Liver (tissue), 9 donors: Measurements from ENCODE around the gene TEX14. TPM values are rescaled to one million over a fixed set of nuclear protein-coding genes. Genes with fewer than 3 reads are reported as not detected.

Experiments
- DNase-seq: peaks from one replicate; pipeline ENCODE4 v3.0.0-alpha.2; 2017; ENCODE audit warnings: low spot score
- H3K27ac ChIP-seq, 2 donors: one replicate each; pipeline ENCODE4 v1.7.0; 2013; ENCODE audit warnings: inconsistent platforms in 2 of 2, low read length in 2 of 2, control low read depth in 1 of 2, low read depth in 1 of 2, mild to moderate bottlenecking in 1 of 2
- H3K27me3 ChIP-seq, 4 donors: one replicate each; pipeline versions ENCODE4 v1.6.1 to v1.7.0; 2013; ENCODE audit warnings: low read length in 3 of 4, inconsistent platforms in 1 of 4, mild to moderate bottlenecking in 1 of 4, moderate library complexity in 1 of 4; ENCODE audit not compliant: control insufficient read depth in 4 of 4, insufficient read depth in 4 of 4
- H3K36me3 ChIP-seq, 4 donors: one replicate each; pipeline versions ENCODE4 v1.6.1 to v1.7.0; 2013; ENCODE audit warnings: low read length in 3 of 4, mild to moderate bottlenecking in 3 of 4, low read depth in 1 of 4, moderate library complexity in 1 of 4; ENCODE audit not compliant: control insufficient read depth in 4 of 4, insufficient read depth in 3 of 4
- H3K4me1 ChIP-seq, 4 donors: one replicate each; pipeline versions ENCODE4 v1.6.1 to v1.7.0; 2013; ENCODE audit warnings: low read length in 3 of 4, mild to moderate bottlenecking in 3 of 4, moderate library complexity in 1 of 4; ENCODE audit not compliant: control insufficient read depth in 4 of 4, insufficient read depth in 4 of 4
- H3K4me3 ChIP-seq, 3 donors: one replicate each; pipeline versions ENCODE4 v1.6.1 to v1.7.0; 2013; ENCODE audit warnings: low read length in 3 of 3, control low read depth in 1 of 3, low read depth in 1 of 3, mild to moderate bottlenecking in 1 of 3
- H3K9ac ChIP-seq, 2 donors: one replicate each; pipeline ENCODE4 v1.7.0; 2013; ENCODE audit warnings: low read length in 2 of 2, mild to moderate bottlenecking in 2 of 2, moderate library complexity in 2 of 2, control low read depth in 1 of 2, low read depth in 1 of 2
- H3K9me3 ChIP-seq, 4 donors: one replicate each; pipeline versions ENCODE4 v1.6.1 to v1.7.0; 2013; ENCODE audit warnings: low read length in 3 of 4; ENCODE audit not compliant: control insufficient read depth in 4 of 4
- EGR1 ChIP-seq, 2 donors: IDR thresholded peaks; 2 replicates each; pipeline ENCODE4 v1.6.1; 2016 to 2018; ENCODE audit warnings: antibody characterized with exemption in 2 of 2, low read depth in 2 of 2
- FOXA1 ChIP-seq: IDR thresholded peaks from 2 replicates; pipeline ENCODE4 v1.6.1; 2016; ENCODE audit warnings: antibody characterized with exemption
- FOXA2 ChIP-seq: IDR thresholded peaks from 2 replicates; pipeline ENCODE4 v1.6.1; 2016; ENCODE audit warnings: antibody characterized with exemption
- GABPA ChIP-seq, 2 donors: IDR thresholded peaks in 1 of 2; conservative IDR thresholded peaks in 1 of 2; 2 replicates each; pipeline ENCODE4 v1.6.1; 2016; ENCODE audit warnings: antibody characterized with exemption in 2 of 2, mild to moderate bottlenecking in 1 of 2, moderate library complexity in 1 of 2
- HNF4A ChIP-seq, 2 donors: conservative IDR thresholded peaks; 2 replicates each; pipeline ENCODE4 v1.6.1; 2016; ENCODE audit warnings: antibody characterized with exemption in 2 of 2, mild to moderate bottlenecking in 2 of 2
- JUND ChIP-seq, 2 donors: IDR thresholded peaks; 2 replicates each; pipeline ENCODE4 v1.6.1; 2016; ENCODE audit warnings: antibody characterized with exemption in 2 of 2
- RAD21 ChIP-seq, 2 donors: IDR thresholded peaks; 2 replicates each; pipeline ENCODE4 v1.6.1; 2016; ENCODE audit warnings: antibody characterized with exemption in 2 of 2, mild to moderate bottlenecking in 2 of 2
- RXRA ChIP-seq, 2 donors: IDR thresholded peaks; 2 replicates each; pipeline ENCODE4 v1.6.1; 2017 to 2018; ENCODE audit warnings: antibody characterized with exemption in 2 of 2, mild to moderate bottlenecking in 1 of 2
- SP1 ChIP-seq: IDR thresholded peaks from 2 replicates; pipeline ENCODE4 v1.6.1; 2018; ENCODE audit warnings: antibody characterized with exemption, mild to moderate bottlenecking
- TAF1 ChIP-seq: conservative IDR thresholded peaks from 2 replicates; pipeline ENCODE4 v1.6.1; 2016; ENCODE audit warnings: antibody characterized with exemption, mild to moderate bottlenecking
- WGBS: extraction: QIAGEN DNeasy Blood & Tissue Kit; methylation state at CpG from one replicate; pipeline ENCODE4 v1.1.7; 2013; 5-methylcytosine and 5-hydroxymethylcytosine counted together
- polyA plus RNA-seq, 2 donors: library from polyadenylated mRNA; stranded (reverse) in 1 of 2; unstranded in 1 of 2; fragments of 200-250 nt in 1 of 2; fragments of >200 nt in 1 of 2; fragmentation: Nextera tagmentation in 1 of 2; extraction: Ambion mirVana in 1 of 2; gene quantifications; one replicate each; pipeline versions ENCODE4 v1.2.1 to v1.2.3, GENCODE V29; 2013 to 2015
- total RNA-seq, 2 donors: library from RNA; depleted of rRNA; stranded (reverse); fragments of >200 nt; gene quantifications; one replicate each; pipeline ENCODE4 v1.2.3, GENCODE V29; 2014
- TF ChIP-seq, protein P1 (sequence below): fragments of 150-350 bp; IDR thresholded peaks from 2 replicates; pipeline ENCODE4 v1.5.1; 2017; ENCODE audit warnings: improper control_type of control experiment, low read depth, low read length; ENCODE audit not compliant: missing input control
- TF ChIP-seq, protein P2 (sequence below): IDR thresholded peaks from 2 replicates; pipeline ENCODE4 v1.6.1; 2016; ENCODE audit warnings: antibody characterized with exemption
- TF ChIP-seq, protein P3 (sequence below): IDR thresholded peaks from 2 replicates; pipeline ENCODE4 v1.6.1; 2016; ENCODE audit warnings: antibody characterized with exemption, mild to moderate bottlenecking
- TF ChIP-seq, protein P4 (sequence below): IDR thresholded peaks from 2 replicates; pipeline ENCODE4 v1.6.1; 2016; ENCODE audit warnings: antibody characterized with exemption
- donor health status: healthy.
- donor health status: healthy.
- donor health status: healthy.
- donor health status: healthy.
- donor health status: healthy.

Gene TEX14
- total and polyA plus RNA-seq, 4 donors, result 0.01 to 0.17 (median 0.13) TPM

DNA sequence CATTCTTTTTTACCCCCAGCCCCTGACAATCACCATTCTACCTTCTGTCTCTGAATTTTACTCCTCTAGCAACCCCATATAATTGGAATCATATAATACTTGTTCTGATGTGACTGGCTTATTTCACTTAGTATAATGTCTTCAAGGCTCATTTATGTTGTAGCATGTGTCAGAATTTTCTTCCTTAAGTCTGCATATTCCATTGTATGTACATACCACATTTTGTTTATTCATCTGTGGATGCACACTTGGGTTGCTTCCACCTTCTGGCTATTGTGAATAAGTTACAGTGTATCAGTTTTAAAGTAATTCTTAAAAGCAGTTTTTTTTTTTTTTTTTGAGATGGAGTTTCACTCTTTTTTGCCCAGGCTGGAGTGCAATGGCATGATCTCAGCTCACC is 39.1 kb upstream of the TEX14 start (continued):
- TF ChIP-seq, protein P1, sequence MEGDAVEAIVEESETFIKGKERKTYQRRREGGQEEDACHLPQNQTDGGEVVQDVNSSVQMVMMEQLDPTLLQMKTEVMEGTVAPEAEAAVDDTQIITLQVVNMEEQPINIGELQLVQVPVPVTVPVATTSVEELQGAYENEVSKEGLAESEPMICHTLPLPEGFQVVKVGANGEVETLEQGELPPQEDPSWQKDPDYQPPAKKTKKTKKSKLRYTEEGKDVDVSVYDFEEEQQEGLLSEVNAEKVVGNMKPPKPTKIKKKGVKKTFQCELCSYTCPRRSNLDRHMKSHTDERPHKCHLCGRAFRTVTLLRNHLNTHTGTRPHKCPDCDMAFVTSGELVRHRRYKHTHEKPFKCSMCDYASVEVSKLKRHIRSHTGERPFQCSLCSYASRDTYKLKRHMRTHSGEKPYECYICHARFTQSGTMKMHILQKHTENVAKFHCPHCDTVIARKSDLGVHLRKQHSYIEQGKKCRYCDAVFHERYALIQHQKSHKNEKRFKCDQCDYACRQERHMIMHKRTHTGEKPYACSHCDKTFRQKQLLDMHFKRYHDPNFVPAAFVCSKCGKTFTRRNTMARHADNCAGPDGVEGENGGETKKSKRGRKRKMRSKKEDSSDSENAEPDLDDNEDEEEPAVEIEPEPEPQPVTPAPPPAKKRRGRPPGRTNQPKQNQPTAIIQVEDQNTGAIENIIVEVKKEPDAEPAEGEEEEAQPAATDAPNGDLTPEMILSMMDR, result no peak
- TF ChIP-seq RAD21 (IDR thresholded peaks at IDR 0.05), result no peak

DNA sequence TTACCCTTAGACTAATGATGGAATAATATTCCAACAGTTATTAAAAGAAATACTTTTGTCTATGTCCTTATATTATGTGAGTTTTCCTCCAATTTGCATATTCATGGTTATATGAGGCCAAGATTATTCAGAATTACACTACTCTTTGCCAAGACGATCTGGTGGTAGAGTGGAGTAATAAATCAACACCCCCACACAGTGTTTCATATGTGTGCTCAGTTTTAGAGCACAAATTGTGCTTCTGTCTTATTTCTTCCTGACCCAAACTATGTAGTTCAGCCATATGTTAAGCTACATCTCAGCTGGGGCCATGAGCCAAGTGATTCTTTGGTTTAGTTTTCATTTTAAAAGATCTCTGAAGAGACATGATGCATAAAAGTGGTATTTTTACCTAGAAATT is 37.0 kb upstream of the TEX14 start:
- Histone ChIP-seq H3K9ac (no peak overlapping the region), H3K27ac (no peak overlapping the region), H3K4me1 (no peaks in the 10 kb centered on the region), H3K27me3 (no peaks in the 10 kb centered on the region), H3K9me3 (no peaks in the 10 kb centered on the region), H3K4me3 (no peak overlapping the region), H3K36me3 (peaks cover 0 to 2% (median 0%) of the 10 kb centered on the region in 4 donors)
- TF ChIP-seq HNF4A (conservative IDR thresholded peaks at IDR 0.05) (no peak), SP1 (no peak), GABPA (IDR thresholded peaks at IDR 0.05 in 1 of 2, conservative IDR thresholded peaks at IDR 0.05 in 1 of 2) (no peak), RAD21 (IDR thresholded peaks at IDR 0.05) (no peak)
- TF ChIP-seq, protein P2, sequence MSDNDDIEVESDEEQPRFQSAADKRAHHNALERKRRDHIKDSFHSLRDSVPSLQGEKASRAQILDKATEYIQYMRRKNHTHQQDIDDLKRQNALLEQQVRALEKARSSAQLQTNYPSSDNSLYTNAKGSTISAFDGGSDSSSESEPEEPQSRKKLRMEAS, result no peak
- TF ChIP-seq, protein P3, sequence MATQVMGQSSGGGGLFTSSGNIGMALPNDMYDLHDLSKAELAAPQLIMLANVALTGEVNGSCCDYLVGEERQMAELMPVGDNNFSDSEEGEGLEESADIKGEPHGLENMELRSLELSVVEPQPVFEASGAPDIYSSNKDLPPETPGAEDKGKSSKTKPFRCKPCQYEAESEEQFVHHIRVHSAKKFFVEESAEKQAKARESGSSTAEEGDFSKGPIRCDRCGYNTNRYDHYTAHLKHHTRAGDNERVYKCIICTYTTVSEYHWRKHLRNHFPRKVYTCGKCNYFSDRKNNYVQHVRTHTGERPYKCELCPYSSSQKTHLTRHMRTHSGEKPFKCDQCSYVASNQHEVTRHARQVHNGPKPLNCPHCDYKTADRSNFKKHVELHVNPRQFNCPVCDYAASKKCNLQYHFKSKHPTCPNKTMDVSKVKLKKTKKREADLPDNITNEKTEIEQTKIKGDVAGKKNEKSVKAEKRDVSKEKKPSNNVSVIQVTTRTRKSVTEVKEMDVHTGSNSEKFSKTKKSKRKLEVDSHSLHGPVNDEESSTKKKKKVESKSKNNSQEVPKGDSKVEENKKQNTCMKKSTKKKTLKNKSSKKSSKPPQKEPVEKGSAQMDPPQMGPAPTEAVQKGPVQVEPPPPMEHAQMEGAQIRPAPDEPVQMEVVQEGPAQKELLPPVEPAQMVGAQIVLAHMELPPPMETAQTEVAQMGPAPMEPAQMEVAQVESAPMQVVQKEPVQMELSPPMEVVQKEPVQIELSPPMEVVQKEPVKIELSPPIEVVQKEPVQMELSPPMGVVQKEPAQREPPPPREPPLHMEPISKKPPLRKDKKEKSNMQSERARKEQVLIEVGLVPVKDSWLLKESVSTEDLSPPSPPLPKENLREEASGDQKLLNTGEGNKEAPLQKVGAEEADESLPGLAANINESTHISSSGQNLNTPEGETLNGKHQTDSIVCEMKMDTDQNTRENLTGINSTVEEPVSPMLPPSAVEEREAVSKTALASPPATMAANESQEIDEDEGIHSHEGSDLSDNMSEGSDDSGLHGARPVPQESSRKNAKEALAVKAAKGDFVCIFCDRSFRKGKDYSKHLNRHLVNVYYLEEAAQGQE, result no peak
- no peak for DNase-seq
- WGBS, result 63% methylated on average over 1 of the region's 1 CpG

DNA sequence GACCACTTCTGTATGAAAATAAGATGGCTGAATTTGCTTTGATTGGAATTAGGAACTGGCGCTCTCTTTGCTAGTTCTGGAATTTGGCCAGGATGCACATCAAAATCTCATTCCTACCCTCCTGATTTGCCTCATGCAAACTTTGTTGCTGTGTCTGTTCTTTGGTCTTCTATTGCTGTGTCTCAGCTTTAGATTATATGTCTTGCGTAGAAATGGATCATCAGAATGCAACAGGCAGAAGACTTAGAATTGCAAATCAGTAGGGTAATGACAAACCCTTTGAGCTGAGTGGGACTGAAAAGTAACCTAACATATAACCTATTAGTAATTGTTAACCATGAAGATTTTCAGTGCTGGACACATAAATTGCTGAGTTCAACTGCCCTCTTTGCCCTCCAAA is 30.9 kb upstream of the TEX14 start:
- no peak overlapping the region for H3K27ac ChIP-seq
- no peak overlapping the region for H3K9ac ChIP-seq
- DNase-seq, result no peak
- H3K4me1 ChIP-seq, result no peaks in the 10 kb centered on the region
- no peak overlapping the region for H3K4me3 ChIP-seq
- H3K9me3 ChIP-seq, result no peaks in the 10 kb centered on the region
- WGBS, result 97% methylated on average over 2 of the region's 2 CpGs
- no peaks in the 10 kb centered on the region for H3K27me3 ChIP-seq
- H3K36me3 ChIP-seq, result peaks cover 0 to 4% (median 0%) of the 10 kb centered on the region in 4 donors
- TF ChIP-seq, protein P2, result no peak
- no peak for TF ChIP-seq FOXA1
- TF ChIP-seq TAF1, result no peak
- no peak for TF ChIP-seq RXRA (IDR thresholded peaks at IDR 0.05)
- TF ChIP-seq JUND (IDR thresholded peaks at IDR 0.05), result no peak
- TF ChIP-seq, protein P4, sequence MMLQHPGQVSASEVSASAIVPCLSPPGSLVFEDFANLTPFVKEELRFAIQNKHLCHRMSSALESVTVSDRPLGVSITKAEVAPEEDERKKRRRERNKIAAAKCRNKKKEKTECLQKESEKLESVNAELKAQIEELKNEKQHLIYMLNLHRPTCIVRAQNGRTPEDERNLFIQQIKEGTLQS, result no peak
- no peak for TF ChIP-seq SP1
- TF ChIP-seq FOXA2, result no peak
- TF ChIP-seq HNF4A (conservative IDR thresholded peaks at IDR 0.05), result no peak
- TF ChIP-seq EGR1 (IDR thresholded peaks at IDR 0.05; ENCODE audit: low read depth in 2 of 2), result no peak
- no peak for TF ChIP-seq RAD21 (IDR thresholded peaks at IDR 0.05)
- TF ChIP-seq, protein P3, result no peak
- no peak for TF ChIP-seq GABPA (IDR thresholded peaks at IDR 0.05 in 1 of 2, conservative IDR thresholded peaks at IDR 0.05 in 1 of 2)
- TF ChIP-seq, protein P1, result no peak
